ENCODE measurements around the gene CREB5. TPM values are rescaled to one million over a fixed set of nuclear protein-coding genes. Genes with fewer than 3 reads are reported as not detected.

Gene CREB5
- total RNA-seq, 1 experiment from 2014 or later, result 0.49 TPM

DNA sequence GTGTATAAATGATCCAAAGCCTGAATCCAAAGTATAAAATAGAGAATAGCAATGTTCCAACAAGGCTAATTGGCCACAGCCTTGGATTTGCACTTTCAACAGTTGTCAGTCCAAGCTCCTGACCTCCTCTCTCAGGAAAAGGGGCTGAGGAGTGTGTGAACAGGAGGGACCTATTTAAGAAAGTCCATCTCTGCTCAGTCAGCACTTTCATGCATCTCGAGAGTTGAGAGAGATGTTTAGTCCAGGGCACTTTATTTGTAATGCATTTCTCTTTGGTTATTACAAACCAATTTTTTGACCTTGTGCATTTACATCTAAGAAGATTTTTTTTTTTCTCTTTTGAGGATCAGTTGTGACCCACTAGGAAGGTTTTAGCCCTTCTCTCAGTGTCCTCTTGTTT, 244.2 kb downstream of the CREB5 start:
- no peak for TF ChIP-seq SRF (IDR thresholded peaks at IDR 0.05; ENCODE audit: low read depth)
- ATAC-seq (no peak), DNase-seq (ENCODE audit: low read depth, low spot score) (no peak)
- Histone ChIP-seq H3K9me2 (ENCODE audit: insufficient read depth) (no peaks in the 10 kb centered on the region), H4K20me1 (ENCODE audit: insufficient read depth) (no peaks in the 10 kb centered on the region), H3K4me3 (replicated peaks in 1 of 2; ENCODE audit: low read depth in 1 of 2, low read length in 2 of 2) (no peak overlapping the region), H3K27me3 (ENCODE audit: insufficient read depth, low read length) (peaks cover 22% of the 10 kb centered on the region), H3K9me3 (ENCODE audit: control insufficient read depth in 1 of 2, insufficient read depth in 1 of 2, low read depth in 1 of 2, low read length in 2 of 2) (peaks cover 5 to 10% of the 10 kb centered on the region in 2 experiments; a peak in 3 of 4 replicates), H3K4me1 (ENCODE audit: control insufficient read depth in 1 of 2, insufficient read depth in 2 of 2, low read length in 2 of 2) (no peaks in the 10 kb centered on the region), H3K9ac (ENCODE audit: low read length) (no peak overlapping the region), H2AFZ (ENCODE audit: low read depth, low read length, poor library complexity, severe bottlenecking) (no peak overlapping the region), H3K4me2 (ENCODE audit: low read length) (no peak overlapping the region), H3K79me2 (ENCODE audit: insufficient read depth, low read length) (no peaks in the 10 kb centered on the region), H3K36me3 (ENCODE audit: control insufficient read depth in 1 of 2, insufficient read depth in 2 of 2, low read length in 2 of 2) (no peaks in the 10 kb centered on the region), H3K27ac (ENCODE audit: low read depth, low read length) (no peak overlapping the region)
- RAD21 ChIA-PET (ENCODE audit: low non-redundant PET in 1 of 2, low total read pairs in 2 of 2, uncharacterized antibody in 2 of 2, unreplicated experiment in 2 of 2), result no interaction called here
- intact Hi-C loops (cut with micrococcal nuclease), result no loop called here
- CTCF ChIA-PET, result no interaction called here
- POLR2A ChIA-PET, result interaction anchor here (0.8 kb wide), 1 partner anchor 9 kb away, joined by 3 read pairs; no protein-coding TSS in a partner anchor
- no TSS peak for BruUV-seq (replicated peaks)

DNA sequence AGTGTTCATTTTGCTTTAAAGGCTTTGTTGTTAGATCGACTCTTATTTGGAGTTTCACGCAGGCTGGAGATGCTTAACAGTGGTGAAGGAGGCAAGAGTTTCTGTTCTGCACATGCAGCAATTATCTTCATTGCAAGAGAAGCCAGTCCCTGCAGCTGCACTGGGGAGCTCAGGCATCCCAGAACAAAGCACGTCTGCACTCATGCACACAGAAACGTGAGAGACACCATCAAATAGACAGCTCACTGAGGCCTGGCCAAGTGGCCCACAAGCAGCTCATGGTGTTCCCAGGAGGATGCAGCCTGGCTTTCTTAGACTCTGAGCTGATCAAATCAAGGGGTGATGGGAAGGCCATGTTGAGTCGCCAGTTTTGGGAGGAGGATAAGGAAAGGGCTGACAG, 246.1 kb downstream of the CREB5 start:
- no peaks in the 10 kb centered on the region for H4K20me1 ChIP-seq (ENCODE audit: insufficient read depth)
- H3K4me1 ChIP-seq (ENCODE audit: control insufficient read depth in 1 of 2, insufficient read depth in 2 of 2, low read length in 2 of 2), result no peaks in the 10 kb centered on the region
- TF ChIP-seq EZH2phosphoT487 (IDR thresholded peaks at IDR 0.05; ENCODE audit: borderline replicate concordance) (no peak), SP1 (IDR thresholded peaks at IDR 0.05; ENCODE audit: low read depth) (no peak)
- TF ChIP-seq, protein P1, sequence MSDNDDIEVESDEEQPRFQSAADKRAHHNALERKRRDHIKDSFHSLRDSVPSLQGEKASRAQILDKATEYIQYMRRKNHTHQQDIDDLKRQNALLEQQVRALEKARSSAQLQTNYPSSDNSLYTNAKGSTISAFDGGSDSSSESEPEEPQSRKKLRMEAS (IDR thresholded peaks at IDR 0.05), result no peak
- no peak overlapping the region for H3K4me2 ChIP-seq (ENCODE audit: low read length)
- ChIA-PET CTCF (no interaction called here), POLR2A (no interaction called here), RAD21 (ENCODE audit: low non-redundant PET in 1 of 2, low total read pairs in 2 of 2, uncharacterized antibody in 2 of 2, unreplicated experiment in 2 of 2) (no interaction called here)
- H3K4me3 ChIP-seq (replicated peaks in 1 of 2; ENCODE audit: low read depth in 1 of 2, low read length in 2 of 2), result no peak overlapping the region
- H3K27me3 ChIP-seq (ENCODE audit: insufficient read depth, low read length), result peaks cover 15% of the 10 kb centered on the region; the same call in 1 of the 2 replicates
- no peak overlapping the region for H3K27ac ChIP-seq (ENCODE audit: low read depth, low read length)
- no peak overlapping the region for H2AFZ ChIP-seq (ENCODE audit: low read depth, low read length, poor library complexity, severe bottlenecking)
- no TSS peak for BruUV-seq (replicated peaks)
- intact Hi-C loops (cut with micrococcal nuclease), result no loop called here
- ATAC-seq (no peak), DNase-seq (ENCODE audit: low read depth, low spot score) (no peak)
- H3K9me2 ChIP-seq (ENCODE audit: insufficient read depth), result no peaks in the 10 kb centered on the region
- H3K9me3 ChIP-seq (ENCODE audit: control insufficient read depth in 1 of 2, insufficient read depth in 1 of 2, low read depth in 1 of 2, low read length in 2 of 2), result peaks cover 5 to 10% of the 10 kb centered on the region in 2 experiments; a peak in 3 of 4 replicates
- no peaks in the 10 kb centered on the region for H3K79me2 ChIP-seq (ENCODE audit: insufficient read depth, low read length)
- H3K9ac ChIP-seq (ENCODE audit: low read length), result no peak overlapping the region
- no peaks in the 10 kb centered on the region for H3K36me3 ChIP-seq (ENCODE audit: control insufficient read depth in 1 of 2, insufficient read depth in 2 of 2, low read length in 2 of 2)
